Measurements from ENCODE around the gene ENPP7. TPM values are rescaled to one million over a fixed set of nuclear protein-coding genes. Genes with fewer than 3 reads are reported as not detected.

The ENPP7 gene
- total RNA-seq, 4 donors from 2014 or later: not detected

DNA sequence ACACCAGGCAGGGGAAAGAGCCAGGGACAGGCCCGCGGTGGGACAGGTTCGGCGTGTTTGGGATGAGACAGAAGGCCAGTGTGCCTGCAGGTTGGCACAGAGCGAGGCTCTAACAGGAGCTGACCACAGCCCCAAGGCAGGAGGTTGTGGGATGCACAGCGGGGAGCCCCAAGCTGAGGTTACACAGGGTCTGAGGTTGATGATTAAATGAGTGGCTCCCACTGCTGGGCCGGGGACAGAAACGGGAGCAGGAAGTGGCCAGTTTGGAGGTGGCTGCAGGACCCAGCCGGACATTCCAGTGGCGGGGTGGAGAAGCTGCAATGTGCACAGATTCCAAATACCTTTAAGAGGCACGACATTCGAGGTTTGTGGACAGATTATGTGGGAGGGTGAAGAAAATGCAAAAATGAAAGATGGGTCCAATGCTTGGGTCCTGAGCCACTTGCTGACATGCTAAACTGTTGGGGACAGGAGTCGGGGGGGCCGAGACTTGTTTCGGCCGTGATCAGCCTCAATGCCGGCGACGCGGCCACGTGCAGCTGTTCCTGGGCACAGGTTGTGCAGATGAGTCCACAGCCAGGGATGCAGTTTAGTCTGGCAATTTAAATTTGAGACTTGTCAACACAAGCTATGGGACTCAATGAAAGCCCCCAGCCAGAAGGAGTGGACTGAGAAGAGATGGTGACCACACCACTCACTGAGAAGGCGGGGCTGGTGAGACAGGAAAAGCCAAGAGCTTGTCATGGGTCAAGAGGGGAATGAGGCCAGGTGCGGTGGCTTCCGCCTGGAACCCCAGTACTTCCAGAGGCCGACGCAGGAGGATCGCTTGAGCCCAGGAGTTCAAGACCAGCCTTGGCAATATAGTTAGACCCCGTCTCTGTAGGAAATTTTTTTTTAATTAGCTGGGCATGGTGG lies 8.7 kb downstream of the ENPP7 start:
- DNase-seq (ENCODE audit: low spot score) (no peak), ATAC-seq (ENCODE audit: low FRiP score) (no peak)
- TF ChIP-seq, protein P1, sequence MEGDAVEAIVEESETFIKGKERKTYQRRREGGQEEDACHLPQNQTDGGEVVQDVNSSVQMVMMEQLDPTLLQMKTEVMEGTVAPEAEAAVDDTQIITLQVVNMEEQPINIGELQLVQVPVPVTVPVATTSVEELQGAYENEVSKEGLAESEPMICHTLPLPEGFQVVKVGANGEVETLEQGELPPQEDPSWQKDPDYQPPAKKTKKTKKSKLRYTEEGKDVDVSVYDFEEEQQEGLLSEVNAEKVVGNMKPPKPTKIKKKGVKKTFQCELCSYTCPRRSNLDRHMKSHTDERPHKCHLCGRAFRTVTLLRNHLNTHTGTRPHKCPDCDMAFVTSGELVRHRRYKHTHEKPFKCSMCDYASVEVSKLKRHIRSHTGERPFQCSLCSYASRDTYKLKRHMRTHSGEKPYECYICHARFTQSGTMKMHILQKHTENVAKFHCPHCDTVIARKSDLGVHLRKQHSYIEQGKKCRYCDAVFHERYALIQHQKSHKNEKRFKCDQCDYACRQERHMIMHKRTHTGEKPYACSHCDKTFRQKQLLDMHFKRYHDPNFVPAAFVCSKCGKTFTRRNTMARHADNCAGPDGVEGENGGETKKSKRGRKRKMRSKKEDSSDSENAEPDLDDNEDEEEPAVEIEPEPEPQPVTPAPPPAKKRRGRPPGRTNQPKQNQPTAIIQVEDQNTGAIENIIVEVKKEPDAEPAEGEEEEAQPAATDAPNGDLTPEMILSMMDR (IDR thresholded peaks at IDR 0.05): no peak

DNA sequence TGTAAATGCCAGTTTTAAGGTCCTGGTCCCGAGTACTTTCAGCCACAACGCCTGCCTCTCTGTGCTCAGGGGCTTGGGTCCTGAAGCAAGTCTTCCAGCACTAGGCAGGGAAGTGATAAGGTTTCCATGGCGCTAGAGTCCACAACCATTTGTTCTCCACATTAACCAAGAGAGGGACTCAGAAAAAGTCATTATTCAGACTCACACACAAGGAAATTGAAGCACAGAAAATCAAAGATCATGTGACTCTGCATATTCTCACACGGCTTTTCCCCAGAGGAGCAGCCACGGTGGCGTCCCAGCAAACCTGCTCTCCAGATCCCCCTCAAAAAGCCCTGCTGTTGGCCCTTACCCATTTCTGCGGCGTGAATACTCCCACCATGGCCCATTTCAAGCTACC lies 9.7 kb downstream of the ENPP7 start:
- TF ChIP-seq, protein P1 (IDR thresholded peaks at IDR 0.05): no peak
- no peak for DNase-seq (ENCODE audit: low spot score)
- ATAC-seq (ENCODE audit: low FRiP score): no peak

DNA sequence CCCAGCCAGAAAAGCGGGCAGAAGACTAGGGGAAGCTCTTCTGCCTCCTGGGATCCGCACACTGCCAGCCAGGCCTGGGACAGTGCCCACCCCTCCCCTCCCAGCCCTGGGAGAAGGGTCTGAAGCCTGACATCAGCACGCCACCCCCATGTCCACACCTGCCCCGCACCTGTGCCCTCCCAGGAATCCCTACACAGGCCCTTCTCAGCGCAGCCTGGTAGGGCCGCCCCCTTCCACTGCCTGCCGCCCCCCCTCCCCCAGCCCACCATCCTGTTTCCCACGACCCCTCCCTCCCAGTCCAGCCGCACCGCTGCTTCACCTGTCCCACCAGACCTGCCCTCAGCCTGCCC lies 10.6 kb downstream of the ENPP7 start:
- no peak for DNase-seq (ENCODE audit: low spot score)
- TF ChIP-seq, protein P1 (IDR thresholded peaks at IDR 0.05): no peak
- peak; percentile 4 for ATAC-seq (ENCODE audit: low FRiP score)

DNA sequence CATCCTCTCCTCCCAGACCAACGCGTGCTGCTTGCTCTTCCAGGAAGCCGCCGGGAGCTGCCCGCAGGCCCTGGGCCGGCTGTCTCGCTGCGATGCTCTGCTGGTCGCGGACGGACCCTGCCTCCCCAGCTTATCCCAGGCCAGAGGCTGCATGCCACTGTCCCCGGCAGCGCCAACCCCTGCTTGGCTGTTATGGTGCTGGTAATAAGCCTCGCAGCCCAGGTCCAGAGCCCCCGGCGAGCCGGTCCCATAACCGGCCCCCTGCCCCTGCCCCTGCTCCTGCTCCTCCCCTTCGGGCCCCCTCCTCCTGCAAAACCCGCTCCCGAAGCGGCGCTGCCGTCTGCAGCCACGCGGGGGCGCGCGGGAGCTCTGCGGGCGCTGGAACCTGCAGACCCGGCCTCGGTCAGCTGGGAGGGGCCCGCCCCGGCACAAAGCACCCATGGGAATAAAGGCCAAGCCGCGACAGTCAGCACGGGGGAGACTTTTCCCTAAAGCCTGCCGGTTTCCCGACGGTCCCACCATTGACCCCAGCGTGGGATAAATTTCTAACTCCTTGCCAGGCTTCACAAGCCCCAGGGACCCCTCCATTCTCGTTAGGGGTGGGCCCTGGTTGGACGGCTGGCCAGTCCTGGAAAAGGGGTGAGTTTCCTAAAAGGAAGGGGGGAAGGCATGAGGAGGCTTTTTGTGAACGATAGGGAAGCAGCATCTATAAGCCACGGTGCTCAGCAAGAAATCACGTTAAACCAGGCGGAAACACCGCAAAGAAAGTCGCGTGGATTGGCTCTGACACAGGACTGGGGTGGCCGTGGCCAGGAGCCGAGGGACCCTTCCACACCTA lies 11.2 kb downstream of the ENPP7 start:
- TF ChIP-seq, protein P1 (IDR thresholded peaks at IDR 0.05): peak in 2 of 3 donors; percentile 51
- ATAC-seq (ENCODE audit: low FRiP score) (peak; percentile 56), DNase-seq (ENCODE audit: low spot score) (peak; percentile 68)

DNA sequence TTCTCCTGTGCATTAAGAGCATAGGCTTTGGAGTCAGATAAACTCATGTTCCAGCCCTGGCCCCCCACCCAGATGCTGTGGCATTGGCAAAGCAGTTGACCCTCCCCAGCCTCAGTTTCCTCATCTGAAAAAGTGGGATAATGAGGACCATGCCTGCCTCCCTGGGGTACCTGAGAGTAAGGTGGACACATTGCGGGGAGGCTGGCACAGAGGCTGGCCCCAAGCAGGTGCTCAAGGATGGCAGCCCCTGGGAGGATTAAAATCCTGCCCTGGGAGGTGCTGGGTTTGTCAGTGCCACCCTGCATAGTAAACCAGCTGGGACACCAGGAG lies 11.8 kb downstream of the ENPP7 start:
- ATAC-seq (ENCODE audit: low FRiP score) (no peak), DNase-seq (ENCODE audit: low spot score) (no peak)
- TF ChIP-seq, protein P1 (IDR thresholded peaks at IDR 0.05): no peak

DNA sequence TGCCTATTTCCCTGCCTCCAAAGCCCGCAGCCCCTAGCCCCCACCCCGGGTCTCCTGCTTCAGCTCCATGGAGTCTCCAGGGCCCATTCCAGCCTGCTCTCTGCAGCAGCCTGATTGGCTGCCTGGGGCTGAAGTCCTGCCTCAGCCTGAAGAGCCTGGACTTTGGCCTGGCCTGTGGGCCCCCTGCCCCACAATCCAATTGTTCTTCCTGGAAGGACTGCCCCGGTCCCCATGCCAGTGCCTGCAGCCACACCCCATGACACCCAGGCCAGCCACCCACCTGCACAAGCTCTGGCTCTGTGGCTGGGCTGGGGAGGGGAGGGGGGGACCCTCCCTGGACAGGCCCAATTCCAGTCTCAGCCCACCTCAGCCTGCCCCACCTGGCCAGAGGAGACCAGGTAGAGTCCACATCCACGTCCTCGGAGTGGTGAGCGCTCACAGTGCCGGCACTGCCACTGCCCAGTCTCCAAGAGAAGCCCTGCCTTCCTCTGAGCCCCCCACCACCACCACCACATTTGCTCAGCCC lies 12.3 kb downstream of the ENPP7 start:
- ATAC-seq (ENCODE audit: low FRiP score) (no peak), DNase-seq (ENCODE audit: low spot score) (no peak)
- TF ChIP-seq, protein P1 (IDR thresholded peaks at IDR 0.05): no peak

Data from omental fat pad (tissue), 4 donors.